DOHH2 (cell line): ENCODE measurements around the gene KIR2DL4.
"Not testable (repeated sequence)": the region's sequence is repeated elsewhere in the genome, so short reads cannot be mapped to it uniquely, and the experiment has no call there.

Experiments used
- EZH2phosphoT487 ChIP-seq: fragments of 200-600 bp; sonication (generic); IDR thresholded peaks from 2 replicates; pipeline ENCODE4 v1.6.1; 2017; ENCODE audit warnings: borderline replicate concordance, mild to moderate bottlenecking, antibody characterized with exemption, low read length, moderate library complexity, mixed read lengths
- TF ChIP-seq, protein P1 (sequence below): fragments of 200-600 bp; sonication (generic); IDR thresholded peaks from one replicate; pipeline ENCODE4 v1.5.1; 2014; ENCODE audit warnings: antibody characterized with exemption, mild to moderate bottlenecking, low read depth, low read length; ENCODE audit not compliant: poor library complexity, severe bottlenecking

DNA sequence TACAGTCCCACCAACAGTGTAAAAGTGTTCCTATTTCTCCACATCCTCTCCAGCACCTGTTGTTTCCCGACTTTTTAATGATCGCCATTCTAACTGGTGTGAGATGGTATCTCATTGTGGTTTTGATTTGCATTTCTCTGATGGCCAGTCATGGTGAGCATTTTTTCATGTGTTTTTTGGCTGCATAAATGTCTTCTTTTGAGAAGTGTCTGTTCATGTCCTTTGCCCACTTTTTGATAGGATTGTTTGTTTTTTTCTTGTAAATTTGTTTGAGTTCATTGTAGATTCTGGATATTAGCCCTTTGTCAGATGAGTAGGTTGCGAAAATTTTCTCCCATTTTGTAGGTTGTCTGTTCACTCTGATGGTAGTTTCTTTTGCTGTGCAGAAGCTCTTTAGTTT lies 60.0 kb downstream of the KIR2DL4 start:
- TF ChIP-seq, protein P1, sequence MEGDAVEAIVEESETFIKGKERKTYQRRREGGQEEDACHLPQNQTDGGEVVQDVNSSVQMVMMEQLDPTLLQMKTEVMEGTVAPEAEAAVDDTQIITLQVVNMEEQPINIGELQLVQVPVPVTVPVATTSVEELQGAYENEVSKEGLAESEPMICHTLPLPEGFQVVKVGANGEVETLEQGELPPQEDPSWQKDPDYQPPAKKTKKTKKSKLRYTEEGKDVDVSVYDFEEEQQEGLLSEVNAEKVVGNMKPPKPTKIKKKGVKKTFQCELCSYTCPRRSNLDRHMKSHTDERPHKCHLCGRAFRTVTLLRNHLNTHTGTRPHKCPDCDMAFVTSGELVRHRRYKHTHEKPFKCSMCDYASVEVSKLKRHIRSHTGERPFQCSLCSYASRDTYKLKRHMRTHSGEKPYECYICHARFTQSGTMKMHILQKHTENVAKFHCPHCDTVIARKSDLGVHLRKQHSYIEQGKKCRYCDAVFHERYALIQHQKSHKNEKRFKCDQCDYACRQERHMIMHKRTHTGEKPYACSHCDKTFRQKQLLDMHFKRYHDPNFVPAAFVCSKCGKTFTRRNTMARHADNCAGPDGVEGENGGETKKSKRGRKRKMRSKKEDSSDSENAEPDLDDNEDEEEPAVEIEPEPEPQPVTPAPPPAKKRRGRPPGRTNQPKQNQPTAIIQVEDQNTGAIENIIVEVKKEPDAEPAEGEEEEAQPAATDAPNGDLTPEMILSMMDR, result not testable (repeated sequence)
- TF ChIP-seq EZH2phosphoT487, result not testable (repeated sequence)
